ENCODE results near the gene ARHGAP22.

ARHGAP22 gene

GRCh38 chr10:48640326-48640725 is 35.5 kb upstream of the ARHGAP22 start:
- Histone ChIP-seq H3K36me3 (ENCODE audit: insufficient read depth, low read length) (no peaks in the 10 kb centered on the region), H3K9me3 (replicated peaks; ENCODE audit: low read length) (no peaks in the 10 kb centered on the region), H3K4me3 (ENCODE audit: low read length) (no peak overlapping the region), H3K4me2 (ENCODE audit: low read length) (no peak overlapping the region), H3K9ac (ENCODE audit: low read depth, low read length) (no peak overlapping the region), H3K27me3 (ENCODE audit: control insufficient read depth, insufficient read depth, low read length) (no peaks in the 10 kb centered on the region), H3K4me1 (ENCODE audit: control insufficient read depth, insufficient read depth, low read length) (peaks cover 17% of the 10 kb centered on the region)

DNA sequence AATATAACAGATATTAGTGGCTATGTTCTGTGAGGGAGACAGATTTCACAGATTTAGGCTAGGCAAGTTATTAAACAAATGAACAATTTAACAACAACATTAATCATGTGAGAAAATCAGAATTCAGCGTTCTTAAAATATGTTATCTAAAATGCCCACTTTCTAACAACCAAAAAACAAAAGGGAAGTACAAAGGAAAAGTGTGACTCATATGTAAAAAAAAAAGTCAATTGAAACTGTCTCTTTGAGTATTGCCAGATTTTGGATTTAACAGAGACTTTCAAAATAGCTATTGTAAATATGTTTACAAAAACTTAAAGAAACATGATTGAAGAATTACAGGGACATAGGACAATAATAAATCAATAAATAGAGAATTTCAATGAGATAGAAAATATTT is 34.8 kb upstream of the ARHGAP22 start:
- Histone ChIP-seq H3K27me3 (ENCODE audit: control insufficient read depth, insufficient read depth, low read length) (no peaks in the 10 kb centered on the region), H3K9ac (ENCODE audit: low read depth, low read length) (no peak overlapping the region), H3K4me3 (ENCODE audit: low read length) (no peak overlapping the region), H3K4me2 (ENCODE audit: low read length) (no peak overlapping the region), H3K9me3 (replicated peaks; ENCODE audit: low read length) (no peaks in the 10 kb centered on the region), H3K4me1 (ENCODE audit: control insufficient read depth, insufficient read depth, low read length) (peaks cover 24% of the 10 kb centered on the region), H3K36me3 (ENCODE audit: insufficient read depth, low read length) (no peaks in the 10 kb centered on the region)

GRCh38 chr10:48638739-48639527 is 34.1 kb upstream of the ARHGAP22 start:
- Histone ChIP-seq H3K36me3 (ENCODE audit: insufficient read depth, low read length) (no peaks in the 10 kb centered on the region), H3K4me1 (ENCODE audit: control insufficient read depth, insufficient read depth, low read length) (peaks cover 31% of the 10 kb centered on the region), H3K9ac (ENCODE audit: low read depth, low read length) (no peak overlapping the region), H3K27me3 (ENCODE audit: control insufficient read depth, insufficient read depth, low read length) (no peaks in the 10 kb centered on the region), H3K4me2 (ENCODE audit: low read length) (no peak overlapping the region), H3K9me3 (replicated peaks; ENCODE audit: low read length) (no peaks in the 10 kb centered on the region), H3K4me3 (ENCODE audit: low read length) (no peak overlapping the region)

DNA sequence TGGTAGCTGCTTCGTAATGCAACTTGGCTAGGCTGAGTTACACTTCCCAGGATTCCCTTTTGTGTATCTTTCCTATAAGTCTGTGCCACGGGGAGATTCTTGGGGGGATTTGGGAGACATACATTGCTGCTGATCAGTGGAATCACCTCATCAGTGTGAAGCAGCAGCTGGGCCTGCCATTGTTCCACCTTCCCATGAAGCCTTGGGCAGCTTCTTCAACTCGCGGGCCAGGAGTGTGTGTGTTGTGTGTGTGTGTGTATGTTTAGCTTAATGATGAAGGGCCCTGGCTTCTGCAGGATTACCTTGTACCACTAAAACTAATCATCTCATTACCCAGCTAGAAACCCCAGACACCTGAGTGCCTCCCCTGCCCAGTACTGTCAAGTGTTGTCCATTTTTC is 33.3 kb upstream of the ARHGAP22 start:
- Histone ChIP-seq H3K4me1 (ENCODE audit: control insufficient read depth, insufficient read depth, low read length) (peaks cover 39% of the 10 kb centered on the region), H3K4me2 (ENCODE audit: low read length) (no peak overlapping the region), H3K27me3 (ENCODE audit: control insufficient read depth, insufficient read depth, low read length) (no peaks in the 10 kb centered on the region), H3K9me3 (replicated peaks; ENCODE audit: low read length) (no peaks in the 10 kb centered on the region), H3K36me3 (ENCODE audit: insufficient read depth, low read length) (no peaks in the 10 kb centered on the region), H3K9ac (ENCODE audit: low read depth, low read length) (no peak overlapping the region), H3K4me3 (ENCODE audit: low read length) (no peak overlapping the region)

DNA sequence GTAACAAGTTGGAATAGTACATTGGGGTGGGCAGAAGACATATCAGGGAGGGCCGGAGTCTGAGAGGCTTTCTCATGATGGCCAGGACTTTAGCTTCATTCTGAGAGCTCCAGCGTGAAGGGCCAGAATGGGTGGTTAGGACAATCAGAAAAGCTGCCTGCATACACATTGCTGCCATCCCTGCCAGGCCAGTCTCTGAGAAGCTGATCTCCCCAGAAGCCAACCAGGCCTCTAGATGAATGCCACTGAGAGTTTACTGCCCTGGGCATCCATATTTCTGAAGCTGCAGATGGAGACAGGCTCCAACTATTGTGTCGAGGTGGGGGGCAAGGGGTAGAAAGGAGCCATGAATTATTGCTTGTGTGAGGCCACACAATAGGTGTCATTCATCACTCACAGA is 32.0 kb upstream of the ARHGAP22 start:
- Histone ChIP-seq H3K4me2 (ENCODE audit: low read length) (no peak overlapping the region), H3K9me3 (replicated peaks; ENCODE audit: low read length) (no peaks in the 10 kb centered on the region), H3K4me1 (ENCODE audit: control insufficient read depth, insufficient read depth, low read length) (peaks cover 46% of the 10 kb centered on the region), H3K9ac (ENCODE audit: low read depth, low read length) (no peak overlapping the region), H3K27me3 (ENCODE audit: control insufficient read depth, insufficient read depth, low read length) (no peaks in the 10 kb centered on the region), H3K36me3 (ENCODE audit: insufficient read depth, low read length) (no peaks in the 10 kb centered on the region), H3K4me3 (ENCODE audit: low read length) (no peak overlapping the region)

DNA sequence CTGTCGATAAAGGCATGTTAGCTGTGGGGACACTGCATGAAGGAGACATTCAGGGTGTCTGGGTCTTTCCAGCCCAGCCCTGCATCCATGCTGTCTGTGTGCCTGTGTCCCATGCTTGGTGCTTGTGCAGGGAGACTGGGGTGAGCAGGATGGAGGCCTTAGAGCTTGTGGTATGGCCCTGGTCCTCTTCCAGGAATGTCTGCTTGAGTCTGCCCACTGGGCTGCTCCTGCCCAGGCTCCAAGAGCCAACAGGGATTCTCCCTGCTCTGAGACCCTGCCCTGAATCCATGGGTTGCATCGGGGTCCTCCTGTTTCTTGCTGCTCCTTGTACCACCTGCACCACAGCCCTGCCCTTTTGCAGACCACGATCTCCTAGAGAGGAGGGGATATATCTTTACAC is 31.4 kb upstream of the ARHGAP22 start:
- H3K4me1 ChIP-seq (ENCODE audit: control insufficient read depth, insufficient read depth, low read length): peaks cover 46% of the 10 kb centered on the region
- H3K36me3 ChIP-seq (ENCODE audit: insufficient read depth, low read length): no peaks in the 10 kb centered on the region
- H3K9ac ChIP-seq (ENCODE audit: low read depth, low read length): no peak overlapping the region
- no peak overlapping the region for H3K4me2 ChIP-seq (ENCODE audit: low read length)
- no peak overlapping the region for H3K4me3 ChIP-seq (ENCODE audit: low read length)
- no peaks in the 10 kb centered on the region for H3K27me3 ChIP-seq (ENCODE audit: control insufficient read depth, insufficient read depth, low read length)
- H3K9me3 ChIP-seq (replicated peaks; ENCODE audit: low read length): no peaks in the 10 kb centered on the region

DNA sequence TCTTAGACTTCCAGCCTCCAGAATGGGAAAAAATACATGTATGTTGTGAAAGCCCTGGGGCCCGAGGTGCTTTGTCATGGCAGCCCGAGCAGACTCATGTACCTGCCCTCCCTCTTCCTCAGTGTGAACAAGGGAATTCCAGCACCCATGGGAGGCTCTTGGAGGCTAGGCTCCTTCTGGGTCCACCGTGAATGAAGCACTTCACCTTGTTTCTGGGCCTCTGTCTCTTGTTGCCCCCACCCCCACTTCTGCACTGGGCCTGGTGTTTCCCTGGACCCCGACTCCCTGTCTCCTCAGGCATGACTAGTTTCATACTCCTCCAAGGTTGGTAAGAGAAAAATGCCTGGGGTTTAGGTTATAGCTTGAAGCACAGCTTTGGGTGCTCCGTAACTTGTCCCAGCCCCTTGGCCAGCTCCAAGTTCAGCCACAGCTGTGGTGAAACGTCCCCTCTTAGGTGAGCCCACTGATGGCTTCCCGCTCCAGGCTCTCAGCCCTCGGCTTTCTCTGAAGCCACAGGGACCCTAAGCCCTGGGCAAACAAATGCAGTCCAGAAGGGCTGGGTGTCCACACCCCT is 30.2 kb upstream of the ARHGAP22 start:
- Histone ChIP-seq H3K9ac (ENCODE audit: low read depth, low read length) (peak overlapping the region; percentile 41), H3K4me3 (ENCODE audit: low read length) (no peak overlapping the region), H3K4me2 (ENCODE audit: low read length) (peak overlapping the region; percentile 44), H3K36me3 (ENCODE audit: insufficient read depth, low read length) (no peaks in the 10 kb centered on the region), H3K27me3 (ENCODE audit: control insufficient read depth, insufficient read depth, low read length) (no peaks in the 10 kb centered on the region), H3K9me3 (replicated peaks; ENCODE audit: low read length) (no peaks in the 10 kb centered on the region), H3K4me1 (ENCODE audit: control insufficient read depth, insufficient read depth, low read length) (peaks cover 46% of the 10 kb centered on the region)

DNA sequence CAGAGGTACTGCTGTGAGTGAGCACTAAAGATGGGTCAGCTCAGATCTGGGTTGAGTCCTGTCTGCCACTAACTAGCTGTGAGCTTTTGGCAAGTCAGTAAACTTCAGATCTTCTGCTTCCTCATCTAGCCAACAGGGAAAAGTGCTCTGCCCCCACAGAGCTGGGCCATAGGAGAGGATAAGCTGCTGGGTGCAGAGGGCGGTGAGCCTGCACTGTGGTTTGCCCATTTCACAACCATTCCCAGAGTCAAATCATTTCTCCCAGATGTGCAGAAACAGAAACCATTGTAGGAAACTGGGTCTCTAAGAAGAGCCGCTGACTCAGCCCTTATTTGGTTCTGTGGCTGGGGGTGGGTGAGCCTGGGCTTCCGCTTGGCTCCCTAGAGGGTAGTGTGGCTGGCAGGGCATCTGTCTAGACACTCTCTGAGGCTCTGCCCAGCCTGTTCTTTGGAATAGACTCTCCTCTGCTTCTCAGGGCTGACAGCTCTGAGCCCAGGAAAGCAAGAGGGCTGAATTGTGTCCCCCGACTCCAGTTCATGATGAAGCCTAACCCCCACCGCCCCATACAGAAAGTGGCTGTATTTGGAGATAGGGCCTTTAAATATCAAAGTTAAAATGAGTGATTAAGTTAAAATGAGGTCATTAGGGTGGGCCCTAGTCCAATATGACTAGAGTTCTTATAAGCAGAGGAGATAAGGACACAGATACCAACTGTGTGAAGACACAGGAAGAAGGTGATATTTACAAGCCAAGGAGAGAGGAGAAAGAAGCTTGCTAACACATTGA is 29.5 kb upstream of the ARHGAP22 start:
- Histone ChIP-seq H3K9ac (ENCODE audit: low read depth, low read length) (peak overlapping the region; percentile 41), H3K4me2 (ENCODE audit: low read length) (peak overlapping the region; percentile 44), H3K4me3 (ENCODE audit: low read length) (no peak overlapping the region), H3K27me3 (ENCODE audit: control insufficient read depth, insufficient read depth, low read length) (no peaks in the 10 kb centered on the region), H3K36me3 (ENCODE audit: insufficient read depth, low read length) (no peaks in the 10 kb centered on the region), H3K4me1 (ENCODE audit: control insufficient read depth, insufficient read depth, low read length) (peaks cover 41% of the 10 kb centered on the region), H3K9me3 (replicated peaks; ENCODE audit: low read length) (no peaks in the 10 kb centered on the region)

DNA sequence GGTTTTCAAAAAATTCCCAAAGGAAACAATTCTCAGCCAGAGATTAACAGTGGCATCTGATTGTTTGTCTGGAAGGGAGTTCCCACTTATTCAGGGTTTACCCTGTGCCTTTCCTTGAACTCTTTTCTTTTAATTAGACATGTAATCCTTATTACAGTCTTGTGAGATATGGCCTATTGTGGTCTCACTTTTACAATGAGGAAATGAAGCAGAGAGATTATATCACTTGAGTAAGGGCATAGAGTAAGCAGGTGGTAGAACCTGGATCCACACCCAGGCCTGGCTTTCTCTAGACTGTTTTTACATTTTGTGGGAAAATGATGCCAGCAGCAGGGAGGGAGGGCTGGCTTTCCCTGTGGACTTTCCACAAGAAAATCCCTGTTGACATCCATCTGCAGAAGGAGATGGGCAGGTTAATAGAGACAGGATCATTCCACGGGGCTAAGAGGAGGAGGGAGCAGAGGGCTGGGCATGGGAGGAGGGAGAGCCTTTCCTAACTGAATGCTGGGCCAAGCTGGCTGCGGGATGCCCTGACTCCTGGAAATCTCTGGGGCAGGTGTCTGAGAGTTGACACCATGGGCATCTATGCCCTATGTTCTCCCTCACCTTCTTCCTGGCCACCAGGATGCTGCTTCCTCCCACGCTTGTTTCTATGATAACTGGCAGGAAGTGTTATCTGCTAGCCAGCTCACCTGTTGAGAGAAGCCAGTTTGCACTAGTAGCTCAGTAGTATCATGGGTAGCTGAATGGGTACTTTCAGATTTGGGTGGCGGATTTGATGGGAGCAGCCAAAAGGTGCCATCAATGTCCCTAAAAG is 28.7 kb upstream of the ARHGAP22 start:
- Histone ChIP-seq H3K9ac (ENCODE audit: low read depth, low read length) (peak overlapping the region; percentile 15), H3K4me2 (ENCODE audit: low read length) (peak overlapping the region; percentile 44), H3K4me3 (ENCODE audit: low read length) (no peak overlapping the region), H3K4me1 (ENCODE audit: control insufficient read depth, insufficient read depth, low read length) (peaks cover 37% of the 10 kb centered on the region), H3K36me3 (ENCODE audit: insufficient read depth, low read length) (no peaks in the 10 kb centered on the region), H3K27me3 (ENCODE audit: control insufficient read depth, insufficient read depth, low read length) (no peaks in the 10 kb centered on the region), H3K9me3 (replicated peaks; ENCODE audit: low read length) (no peaks in the 10 kb centered on the region)

DNA sequence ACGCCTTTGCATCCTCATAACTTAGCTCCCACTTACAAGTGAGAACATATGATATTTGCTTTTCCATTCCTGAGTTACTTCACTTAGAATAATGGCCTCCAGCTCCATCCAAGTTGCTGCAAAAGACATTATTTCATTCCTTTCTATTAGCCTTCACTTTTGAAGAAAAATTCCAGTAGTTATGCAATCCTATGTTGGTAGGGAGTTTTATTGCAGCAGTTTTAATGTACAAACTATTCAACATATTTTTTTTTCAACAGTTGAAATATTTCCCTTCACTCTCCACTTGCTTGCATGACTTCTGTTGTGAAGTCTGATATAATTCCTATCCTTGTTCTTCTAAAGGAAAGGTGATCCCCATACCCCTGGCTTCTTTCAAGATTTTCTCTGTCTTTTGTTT is 27.3 kb upstream of the ARHGAP22 start:
- H3K9ac ChIP-seq (ENCODE audit: low read depth, low read length): no peak overlapping the region
- H3K27me3 ChIP-seq (ENCODE audit: control insufficient read depth, insufficient read depth, low read length): no peaks in the 10 kb centered on the region
- no peaks in the 10 kb centered on the region for H3K36me3 ChIP-seq (ENCODE audit: insufficient read depth, low read length)
- H3K4me3 ChIP-seq (ENCODE audit: low read length): no peak overlapping the region
- peaks cover 37% of the 10 kb centered on the region for H3K4me1 ChIP-seq (ENCODE audit: control insufficient read depth, insufficient read depth, low read length)
- H3K4me2 ChIP-seq (ENCODE audit: low read length): no peak overlapping the region
- no peaks in the 10 kb centered on the region for H3K9me3 ChIP-seq (replicated peaks; ENCODE audit: low read length)

- H3K27me3 ChIP-seq (ENCODE audit: control insufficient read depth, insufficient read depth, low read length): no peaks in the 10 kb centered on the region
- no peak overlapping the region for H3K9ac ChIP-seq (ENCODE audit: low read depth, low read length)
- H3K9me3 ChIP-seq (replicated peaks; ENCODE audit: low read length): no peaks in the 10 kb centered on the region
- no peak overlapping the region for H3K4me3 ChIP-seq (ENCODE audit: low read length)
- H3K4me1 ChIP-seq (ENCODE audit: control insufficient read depth, insufficient read depth, low read length): peaks cover 33% of the 10 kb centered on the region
- H3K36me3 ChIP-seq (ENCODE audit: insufficient read depth, low read length): no peaks in the 10 kb centered on the region
- no peak overlapping the region for H3K4me2 ChIP-seq (ENCODE audit: low read length)
Observed at GRCh38 chr10:48627984-48628609, 23.2 kb upstream of the ARHGAP22 start.
